SHP77 treated with DMSO at 0.1 percent for 48 hours (cell line): Measurements from ENCODE around the gene PRR7.

Experiments
- DNase-seq: peaks from one replicate; lab custom pipeline; 2025; lab: John Stamatoyannopoulos, UW

The PRR7 gene

GRCh38 chr5:177499842-177500241 is 53.2 kb downstream of the PRR7 start:
- no peak for DNase-seq

- DNase-seq: peak; percentile 42
Measured at GRCh38 chr5:177500685-177501522, 54.3 kb downstream of the PRR7 start.

GRCh38 chr5:177501874-177502678 is 55.5 kb downstream of the PRR7 start:
- no peak for DNase-seq

GRCh38 chr5:177502886-177503285 is 56.3 kb downstream of the PRR7 start:
- no peak for DNase-seq

GRCh38 chr5:177503351-177504085 is 56.9 kb downstream of the PRR7 start:
- DNase-seq: no peak

GRCh38 chr5:177504086-177505056 is 57.8 kb downstream of the PRR7 start:
- DNase-seq: no peak

GRCh38 chr5:177505075-177505474 is 58.5 kb downstream of the PRR7 start:
- DNase-seq: no peak
